HG03095 (cell line): Measurements from ENCODE around the gene CYBA.
"Not testable (repeated sequence)": the region's sequence is repeated elsewhere in the genome, so short reads cannot be mapped to it uniquely, and the experiment has no call there.

Experiments used
- ATAC-seq: cut with Tn5 transposase; IDR thresholded peaks from one replicate; pipeline ENCODE4 v1.9.1; 2021; ENCODE audit warnings: moderate library complexity; ENCODE audit not compliant: unreplicated experiment

The CYBA gene

GRCh38 chr16:88686439-88687253 lies 35.8 kb upstream of the CYBA start, which contains the start of gene SNAI3:
TSS of gene SNAI3 (minus strand) at chr16:88686507. CDS start at chr16:88686406, 101 bp downstream.
- ATAC-seq = peak; percentile 61

DNA sequence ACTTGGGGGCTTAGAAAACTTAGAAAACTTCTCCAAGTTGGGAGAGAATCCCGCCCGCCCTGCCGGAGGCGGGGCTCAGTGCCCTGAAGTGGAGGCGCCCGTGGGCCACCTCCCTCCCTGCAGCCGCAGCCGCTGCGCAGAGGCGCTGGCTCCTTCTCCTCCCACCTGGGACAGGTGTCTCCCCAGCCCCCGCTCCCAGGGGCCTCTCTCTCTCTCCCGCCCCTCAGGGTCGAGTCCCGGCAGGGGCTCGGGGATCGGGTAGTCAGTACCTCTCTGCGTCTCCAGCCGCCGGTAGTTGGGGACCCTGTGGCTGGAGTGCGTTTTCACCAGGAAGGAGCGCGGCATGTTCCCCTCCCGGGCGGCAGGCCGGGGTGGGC lies 35.2 kb upstream of the CYBA start:
- peak; percentile 6 for ATAC-seq

GRCh38 chr16:88685156-88686061 lies 34.6 kb upstream of the CYBA start:
- ATAC-seq = no peak

- ATAC-seq = no peak
Observed at GRCh38 chr16:88684569-88685155, 33.8 kb upstream of the CYBA start.

DNA sequence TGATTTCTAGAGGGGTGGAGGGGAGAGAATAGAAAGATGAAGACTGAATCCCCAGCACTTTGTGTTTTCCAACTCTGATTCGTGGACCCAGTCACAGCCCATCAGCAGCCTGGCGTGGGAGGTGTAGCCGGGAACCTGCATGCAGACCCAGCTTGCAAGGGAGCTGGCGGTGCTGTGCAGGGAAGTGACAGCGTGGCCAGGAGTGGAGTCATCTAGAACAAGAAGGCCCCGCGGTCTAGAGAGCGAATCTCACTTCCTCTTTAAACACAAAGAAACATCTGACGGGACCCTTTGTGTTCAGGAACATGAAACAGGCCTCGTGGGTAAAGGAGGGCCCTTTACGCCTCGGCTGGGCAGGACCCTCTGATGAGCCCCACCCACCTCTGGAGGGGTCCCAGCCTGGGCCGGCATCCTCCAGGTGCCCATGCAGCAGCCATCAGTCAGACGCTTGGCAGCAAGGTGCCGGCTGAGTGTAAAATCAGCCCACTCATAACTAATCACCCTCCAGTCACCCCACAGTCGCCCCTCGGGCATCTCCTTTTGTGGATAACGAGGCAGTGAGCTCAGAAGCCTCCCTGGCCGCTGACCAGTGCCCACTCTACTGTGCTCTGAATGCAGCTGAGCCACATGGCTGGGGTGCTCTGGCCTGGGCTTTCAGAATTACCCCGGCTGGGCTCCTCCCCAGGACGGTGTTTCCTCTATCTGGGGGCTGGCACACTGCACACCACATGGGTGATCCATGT lies 31.0 kb upstream of the CYBA start:
- ATAC-seq = peak; percentile 66

DNA sequence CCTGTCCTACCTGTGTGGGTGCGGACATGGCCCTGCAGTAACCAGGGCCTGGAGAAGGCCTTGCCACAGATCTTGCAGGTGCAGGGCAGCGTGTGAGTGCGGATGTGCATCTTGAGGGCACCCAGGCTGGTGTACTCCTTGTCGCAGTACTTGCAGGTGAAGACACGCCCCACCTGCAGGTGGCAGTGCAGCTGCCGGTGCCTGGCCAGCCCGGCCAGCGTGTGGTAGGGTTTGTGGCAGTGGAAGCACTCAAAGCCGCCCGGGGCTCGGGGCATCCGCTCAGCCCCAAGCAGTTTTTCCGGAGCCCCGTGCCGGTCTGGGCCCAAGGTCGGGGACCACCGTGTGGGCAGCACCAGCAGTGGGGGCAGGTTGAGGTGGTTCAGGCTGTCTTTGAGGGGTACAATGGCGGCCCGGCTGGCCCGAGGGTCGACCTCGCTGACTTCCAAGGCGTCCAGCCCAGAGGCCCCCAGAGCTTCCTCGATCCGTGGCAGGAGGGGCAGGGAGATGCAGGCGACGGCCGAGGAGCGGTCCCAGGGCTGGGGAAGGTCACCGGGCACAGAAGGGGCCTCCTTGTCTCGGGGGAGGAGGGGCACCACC lies 30.3 kb upstream of the CYBA start:
- ATAC-seq = no peak

- ATAC-seq = no peak
Observed at GRCh38 chr16:88680554-88681083, 29.8 kb upstream of the CYBA start.

GRCh38 chr16:88678224-88678979 lies 27.5 kb upstream of the CYBA start:
- ATAC-seq = no peak

GRCh38 chr16:88677721-88678120 lies 26.9 kb upstream of the CYBA start:
- ATAC-seq = no peak

- no peak for ATAC-seq
Observed at GRCh38 chr16:88676502-88677242, 25.8 kb upstream of the CYBA start.

- ATAC-seq = no peak
Observed at GRCh38 chr16:88673716-88674379, 23.0 kb upstream of the CYBA start.

GRCh38 chr16:88672776-88673175 lies 21.9 kb upstream of the CYBA start:
- no peak for ATAC-seq

DNA sequence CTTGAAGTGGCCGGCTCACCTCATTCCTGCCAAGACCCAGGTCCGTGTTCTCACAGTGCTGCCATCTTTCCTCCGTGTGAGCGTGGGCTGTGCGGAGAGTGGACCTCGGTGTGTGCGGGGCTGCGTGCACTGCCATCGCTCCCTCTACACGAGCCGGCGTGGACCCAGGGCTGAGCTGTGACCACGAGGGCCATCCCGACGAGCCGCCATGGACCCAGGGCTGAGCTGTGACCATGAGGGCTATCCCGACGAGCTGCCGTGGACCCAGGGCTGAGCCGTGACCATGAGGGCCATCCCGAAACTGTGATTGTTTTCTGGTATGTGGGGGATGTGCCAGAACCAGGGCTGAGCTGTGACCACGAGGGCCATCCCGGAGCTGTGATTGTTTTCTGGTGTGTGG lies 21.0 kb upstream of the CYBA start:
- no peak for ATAC-seq

DNA sequence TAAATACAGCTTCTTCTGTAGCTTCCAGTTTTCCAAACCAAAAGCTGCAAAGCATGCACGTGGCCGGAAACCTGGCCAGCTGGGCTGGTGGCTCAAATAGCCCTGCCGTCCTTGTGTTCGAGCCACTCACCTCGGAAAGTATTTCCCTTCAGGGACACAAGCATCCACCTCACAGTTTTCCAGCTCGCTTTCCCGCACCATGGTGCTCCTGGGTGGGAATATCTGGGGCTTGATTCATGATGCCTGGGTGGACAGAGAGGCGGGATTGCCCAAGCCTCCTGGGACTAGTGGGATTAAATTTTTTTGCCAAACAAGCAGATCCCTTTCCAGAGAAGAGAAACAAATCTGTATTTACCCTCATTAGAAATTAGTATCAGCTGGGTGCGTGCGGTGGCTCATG lies 19.1 kb upstream of the CYBA start:
- no peak for ATAC-seq

DNA sequence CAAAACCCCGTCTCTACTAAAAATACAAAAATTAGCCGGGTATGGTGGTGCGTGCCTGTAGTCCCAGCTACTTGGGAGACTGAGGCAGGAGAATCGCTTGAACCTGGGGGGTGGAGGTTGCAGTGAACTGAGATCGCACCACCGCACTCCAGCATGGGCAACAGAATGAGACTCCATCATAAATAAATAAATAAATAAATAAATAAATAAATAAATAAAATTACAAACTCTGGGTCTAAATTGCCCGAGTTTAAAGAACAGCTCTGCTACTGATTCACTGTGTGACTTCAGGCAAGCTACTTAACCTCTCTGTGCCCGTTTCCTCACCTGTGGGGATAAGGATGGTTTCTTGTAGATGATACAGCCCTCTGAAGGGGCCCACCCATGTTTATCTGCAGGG lies 18.6 kb upstream of the CYBA start:
- ATAC-seq = not testable (repeated sequence)

- ATAC-seq = no peak
Observed at GRCh38 chr16:88667461-88667860, 16.6 kb upstream of the CYBA start.

GRCh38 chr16:88665570-88665969 lies 14.7 kb upstream of the CYBA start:
- ATAC-seq = no peak

DNA sequence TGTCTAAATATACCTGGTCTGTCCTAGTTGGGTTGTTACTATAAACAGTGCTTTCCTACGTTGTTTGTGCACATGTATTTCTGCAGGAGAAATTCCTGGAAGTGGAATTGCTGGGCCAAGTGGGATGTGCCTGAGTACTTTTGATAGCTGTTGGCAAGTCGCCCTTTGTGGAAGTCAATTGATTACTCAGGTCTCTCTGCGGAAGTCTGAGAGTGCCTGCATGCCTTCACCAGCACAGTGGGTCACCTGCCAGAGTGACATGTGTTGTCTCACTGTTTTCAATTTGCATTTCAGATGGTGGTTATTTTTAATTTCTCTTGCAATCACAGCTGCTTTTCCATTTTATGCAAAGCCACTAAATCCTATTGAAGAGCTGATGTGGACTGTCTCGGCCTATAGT lies 14.3 kb upstream of the CYBA start:
- no peak for ATAC-seq
